ENCODE measurements around the gene MBNL1.
A peak's percentile ranks its signal among the peaks of the same experiment; 100 is the strongest.

Gene MBNL1

GRCh38 chr3:152236716-152237115 is 32.0 kb upstream of the MBNL1 start:
- H3K4me3 ChIP-seq (ENCODE audit: low read depth, low read length) = no peak overlapping the region
- no peak for DNase-seq (ENCODE audit: low read depth)

GRCh38 chr3:152241142-152242017 is 27.3 kb upstream of the MBNL1 start:
- no peak for DNase-seq (ENCODE audit: low read depth)
- no peak overlapping the region; the same call in 1 of the 2 replicates for H3K4me3 ChIP-seq (ENCODE audit: low read depth, low read length)
- no peak for TF ChIP-seq CTCF (IDR thresholded peaks at IDR 0.05; ENCODE audit: low read depth, low read length, missing control alignments)

More at GRCh38 chr3:152236716-152237115, 32.0 kb upstream of the MBNL1 start:
- no peak for TF ChIP-seq CTCF (IDR thresholded peaks at IDR 0.05; ENCODE audit: low read depth, low read length, missing control alignments)

- DNase-seq (ENCODE audit: low read depth) = peak; percentile 71
- H3K4me3 ChIP-seq (ENCODE audit: low read depth, low read length) = peak overlapping the region; percentile 56
Measured at GRCh38 chr3:152243301-152243711, 25.4 kb upstream of the MBNL1 start.

GRCh38 chr3:152243721-152244516 is 24.8 kb upstream of the MBNL1 start:
- DNase-seq (ENCODE audit: low read depth) = no peak
- no peak for TF ChIP-seq CTCF (IDR thresholded peaks at IDR 0.05; ENCODE audit: low read depth, low read length, missing control alignments)
- H3K4me3 ChIP-seq (ENCODE audit: low read depth, low read length) = peak overlapping the region; percentile 56

More at GRCh38 chr3:152243301-152243711, 25.4 kb upstream of the MBNL1 start:
- no peak for TF ChIP-seq CTCF (IDR thresholded peaks at IDR 0.05; ENCODE audit: low read depth, low read length, missing control alignments)

- H3K4me3 ChIP-seq (ENCODE audit: low read depth, low read length) = peak overlapping the region; percentile 56; the same call in 1 of the 2 replicates
- TF ChIP-seq CTCF (IDR thresholded peaks at IDR 0.05; ENCODE audit: low read depth, low read length, missing control alignments) = no peak
- DNase-seq (ENCODE audit: low read depth) = no peak
Measured at GRCh38 chr3:152244517-152244888, 24.2 kb upstream of the MBNL1 start.

GRCh38 chr3:152245498-152246170 is 23.1 kb upstream of the MBNL1 start:
- no peak for DNase-seq (ENCODE audit: low read depth)
- TF ChIP-seq CTCF (IDR thresholded peaks at IDR 0.05; ENCODE audit: low read depth, low read length, missing control alignments) = no peak
- peak overlapping the region; percentile 49 for H3K4me3 ChIP-seq (ENCODE audit: low read depth, low read length)

Data from GM12864 (cell line).